Astrocyte of the hippocampus (primary cell): ENCODE results near the gene GUF1.
A peak's percentile ranks its signal among the peaks of the same experiment; 100 is the strongest.

Source experiments
- DNase-seq: peaks from one replicate; pipeline ENCODE4 v3.0.0; 2011; ENCODE audit warnings: low read depth, low spot score

Gene GUF1, protein sequence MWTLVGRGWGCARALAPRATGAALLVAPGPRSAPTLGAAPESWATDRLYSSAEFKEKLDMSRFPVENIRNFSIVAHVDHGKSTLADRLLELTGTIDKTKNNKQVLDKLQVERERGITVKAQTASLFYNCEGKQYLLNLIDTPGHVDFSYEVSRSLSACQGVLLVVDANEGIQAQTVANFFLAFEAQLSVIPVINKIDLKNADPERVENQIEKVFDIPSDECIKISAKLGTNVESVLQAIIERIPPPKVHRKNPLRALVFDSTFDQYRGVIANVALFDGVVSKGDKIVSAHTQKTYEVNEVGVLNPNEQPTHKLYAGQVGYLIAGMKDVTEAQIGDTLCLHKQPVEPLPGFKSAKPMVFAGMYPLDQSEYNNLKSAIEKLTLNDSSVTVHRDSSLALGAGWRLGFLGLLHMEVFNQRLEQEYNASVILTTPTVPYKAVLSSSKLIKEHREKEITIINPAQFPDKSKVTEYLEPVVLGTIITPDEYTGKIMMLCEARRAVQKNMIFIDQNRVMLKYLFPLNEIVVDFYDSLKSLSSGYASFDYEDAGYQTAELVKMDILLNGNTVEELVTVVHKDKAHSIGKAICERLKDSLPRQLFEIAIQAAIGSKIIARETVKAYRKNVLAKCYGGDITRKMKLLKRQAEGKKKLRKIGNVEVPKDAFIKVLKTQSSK

GRCh38 chr4:44678094-44679041 lies at the start of gene GUF1:
GUF1 (plus strand) TSS chr4:44678420; CDS start chr4:44678623, 203 bp downstream.
- DNase-seq = peak; percentile 97

DNA sequence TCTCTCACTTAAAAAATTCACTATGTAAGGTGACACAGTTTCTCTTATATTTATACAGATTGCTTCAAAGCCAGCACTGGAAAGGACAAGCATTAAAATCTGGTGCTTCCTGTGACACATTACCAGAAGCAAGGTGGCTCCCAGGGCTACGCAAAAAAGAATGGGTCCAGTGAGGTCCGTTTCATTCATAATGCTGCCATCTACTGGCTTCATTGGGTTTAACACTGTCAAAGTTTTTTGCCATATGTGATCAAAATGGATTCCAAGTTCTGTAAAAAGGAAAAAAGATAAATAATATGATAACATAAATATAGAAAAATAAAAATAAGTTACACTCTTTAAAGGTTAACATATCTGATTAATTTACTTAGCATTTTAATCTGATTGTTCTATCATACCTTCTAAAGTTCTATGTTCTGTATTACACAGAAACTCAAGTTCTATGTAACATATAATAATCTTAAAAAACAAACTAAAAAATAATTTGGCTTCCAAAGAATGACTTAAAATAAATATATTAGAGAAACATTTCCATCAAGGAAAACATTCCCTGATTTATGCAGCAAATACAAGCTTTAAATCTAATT lies 48.8 kb upstream of the GUF1 start:
- DNase-seq = peak; percentile 71

- no peak for DNase-seq
Measured at GRCh38 chr4:44632089-44632488, 46.1 kb upstream of the GUF1 start.

DNA sequence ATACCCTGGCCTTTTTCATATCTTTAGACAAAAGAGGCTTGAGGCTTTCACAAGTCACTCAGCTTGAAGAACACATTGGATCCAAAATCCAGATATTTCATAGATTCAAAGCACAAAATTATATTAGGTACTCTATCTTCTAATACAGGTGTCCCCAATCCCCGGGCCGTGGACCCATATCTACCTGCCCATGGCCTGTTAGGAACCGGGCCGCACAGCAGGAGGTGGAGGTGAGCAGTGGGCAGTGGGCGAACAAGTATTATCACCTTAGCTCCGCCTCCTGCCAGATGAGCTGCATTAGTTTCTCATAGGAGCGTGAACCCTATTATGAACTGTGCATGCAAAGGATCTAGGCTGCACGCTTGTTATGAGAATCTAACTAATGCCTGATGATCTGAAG lies 45.5 kb upstream of the GUF1 start:
- DNase-seq = no peak

DNA sequence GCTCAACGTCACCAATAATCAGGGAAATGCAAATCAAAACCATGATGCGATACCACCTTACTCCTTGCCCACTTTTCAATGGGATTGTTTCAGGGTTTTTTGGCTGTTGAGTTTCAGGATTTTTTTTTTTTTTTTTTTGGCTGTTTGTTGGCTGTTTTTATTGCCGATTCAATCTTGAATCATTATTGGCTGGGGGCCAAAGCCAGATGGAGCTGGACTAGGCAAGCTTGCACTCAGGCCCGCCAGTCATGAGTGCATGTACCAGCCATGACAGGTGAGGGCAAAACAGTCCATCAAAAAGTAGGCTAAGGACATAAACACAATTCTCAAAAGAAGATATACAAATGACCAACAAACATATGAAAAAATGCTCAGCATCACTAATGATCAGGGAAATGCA lies 40.1 kb upstream of the GUF1 start:
- no peak for DNase-seq

DNA sequence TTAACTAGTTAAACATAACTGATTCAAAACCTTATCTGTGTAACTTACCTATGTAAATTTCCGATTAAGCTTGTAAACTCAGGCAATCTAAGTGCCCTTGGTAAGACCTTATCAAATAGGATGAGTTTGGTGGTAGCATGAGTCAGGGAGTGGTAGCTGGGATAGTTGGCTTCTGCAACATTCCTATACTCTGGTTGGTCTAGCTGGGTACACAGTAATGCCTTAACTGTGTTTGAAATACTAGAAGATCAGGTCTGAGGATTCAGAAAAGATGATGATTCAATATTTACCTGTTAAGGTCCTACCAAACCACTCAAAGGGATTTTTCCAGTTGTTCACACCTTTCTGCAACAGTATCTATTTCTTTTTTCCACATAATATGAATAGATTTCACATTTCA lies 32.1 kb upstream of the GUF1 start:
- DNase-seq = no peak

GRCh38 chr4:44651425-44651824 lies 26.8 kb upstream of the GUF1 start, which contains the start of gene YIPF7:
YIPF7 (minus strand) TSS chr4:44651625; CDS start chr4:44650100, 1,525 bp downstream.
- DNase-seq = no peak

DNA sequence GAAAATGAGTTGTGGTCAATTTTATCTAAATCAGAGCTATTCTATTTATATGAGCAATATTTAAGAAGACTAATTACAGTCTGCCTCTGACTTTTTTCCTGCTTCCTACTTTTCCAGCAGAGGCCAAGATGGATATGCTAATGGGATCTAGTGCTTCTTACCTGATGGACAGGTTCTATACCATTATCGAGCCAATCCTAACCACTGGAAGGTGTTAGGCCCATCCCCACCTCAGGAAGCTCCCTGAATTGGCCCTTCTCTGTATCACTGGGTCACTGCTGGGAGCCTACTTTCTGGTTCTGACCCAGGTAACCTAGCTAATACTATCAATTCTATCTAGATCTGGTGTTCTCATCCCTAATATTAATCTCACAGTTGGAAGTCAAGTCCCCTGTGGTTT lies 26.2 kb upstream of the GUF1 start:
- DNase-seq = no peak

DNA sequence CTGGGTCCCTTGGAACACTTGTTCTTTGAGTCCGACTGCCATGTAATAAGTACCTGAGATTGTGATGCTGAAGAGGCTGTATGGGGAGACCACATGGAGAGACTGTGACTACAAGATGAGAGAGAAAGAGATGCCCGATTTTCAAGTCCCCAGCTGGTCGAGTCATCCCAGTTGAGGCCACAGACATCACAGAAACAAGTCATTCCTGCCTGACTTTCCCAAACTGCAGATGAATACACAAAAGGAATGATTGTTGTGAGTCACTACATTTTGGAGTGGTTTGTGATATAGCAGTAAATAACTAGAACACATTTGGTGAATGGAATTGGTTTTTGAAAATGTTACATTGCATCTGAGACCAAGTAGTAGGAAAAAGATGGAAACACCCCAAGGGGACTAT lies 17.8 kb upstream of the GUF1 start:
- DNase-seq = no peak

DNA sequence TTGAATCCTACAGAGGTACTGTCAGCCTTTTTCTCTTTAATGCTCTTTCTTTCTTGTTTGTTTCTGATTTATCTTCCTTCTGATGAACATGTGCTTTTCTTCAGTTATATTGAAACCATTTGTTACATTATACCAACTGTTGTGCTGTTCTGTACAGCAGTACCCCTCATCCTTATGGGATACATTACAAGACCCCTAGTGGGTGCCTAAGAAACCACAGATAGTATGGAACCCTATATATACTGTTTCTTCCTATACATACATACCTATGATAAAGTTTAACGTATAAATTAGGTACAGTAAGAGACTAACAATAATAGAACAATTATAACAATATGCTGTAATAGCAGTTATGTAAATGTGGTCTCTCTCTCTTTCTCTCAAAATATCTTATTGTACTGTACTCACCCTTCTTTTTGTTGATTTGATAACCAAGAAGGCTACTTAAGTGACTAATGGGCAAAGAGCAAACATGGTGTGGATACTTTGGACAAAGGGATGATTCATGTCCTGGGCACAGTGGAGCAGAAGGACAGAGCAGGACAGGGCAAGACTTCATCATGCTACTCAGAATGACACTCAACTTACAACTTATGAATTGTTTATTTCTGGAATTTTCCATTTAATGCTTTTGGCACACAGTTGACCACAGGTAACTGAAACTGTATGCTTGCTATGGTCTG lies 16.1 kb upstream of the GUF1 start:
- DNase-seq = no peak

- no peak for DNase-seq
Measured at GRCh38 chr4:44662623-44663005, 15.6 kb upstream of the GUF1 start.

DNA sequence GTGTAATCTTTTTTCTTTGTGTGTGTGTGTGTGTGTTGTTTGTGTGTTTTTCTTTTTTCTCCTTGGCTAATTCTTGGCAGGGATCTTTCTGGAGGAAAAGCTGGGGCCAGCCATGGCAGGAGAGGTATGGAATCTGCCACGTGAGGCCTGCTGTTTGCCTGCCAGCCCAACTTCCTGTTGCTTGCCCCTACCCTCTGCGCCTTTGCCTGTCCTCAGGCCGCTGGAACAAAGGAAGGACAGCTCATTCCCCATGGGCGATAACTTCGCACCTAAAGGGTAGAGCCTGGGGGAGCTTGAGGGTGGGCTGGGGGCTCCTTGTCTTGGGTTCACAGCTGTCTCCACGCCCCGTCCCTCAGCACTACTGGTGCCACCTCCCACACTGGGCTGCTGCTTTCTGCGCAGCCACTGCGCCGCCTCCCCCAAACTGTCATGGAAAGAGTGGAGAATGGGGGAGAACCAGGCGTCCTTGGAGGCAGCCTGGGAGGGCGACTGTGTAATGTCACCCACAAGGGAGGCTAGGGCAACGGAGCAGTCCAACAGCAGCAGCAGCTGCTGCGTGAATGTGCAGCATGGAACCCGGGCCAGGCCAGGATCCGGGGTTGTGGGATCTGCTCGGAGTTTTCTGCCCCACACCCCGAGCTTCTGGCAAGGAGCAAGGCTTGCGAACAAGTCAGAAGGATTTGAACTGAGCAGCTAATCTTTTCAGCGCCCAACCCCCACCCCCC lies 14.5 kb upstream of the GUF1 start:
- DNase-seq = no peak

DNA sequence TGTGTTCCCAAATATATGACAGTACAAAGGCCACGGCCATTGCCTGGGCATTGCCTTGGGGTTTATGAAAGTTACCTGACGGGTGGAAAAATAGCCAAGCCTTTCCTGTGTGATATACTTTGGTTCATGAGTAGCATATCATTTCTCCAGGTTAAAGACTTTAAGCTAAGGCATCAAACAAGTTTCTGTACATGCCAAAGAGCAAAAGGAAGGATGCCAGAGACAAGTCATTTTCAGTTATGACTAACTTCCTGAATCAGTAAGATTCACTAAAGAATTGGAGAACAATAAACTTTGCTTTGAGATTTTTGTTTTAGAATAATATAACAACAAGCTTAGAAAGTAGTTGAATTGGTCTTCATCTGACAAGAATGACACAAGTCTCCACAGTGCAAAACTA lies 9.7 kb upstream of the GUF1 start:
- DNase-seq = no peak

GRCh38 chr4:44670506-44671199 lies 7.6 kb upstream of the GUF1 start:
- DNase-seq = no peak

GRCh38 chr4:44671636-44672035 lies 6.6 kb upstream of the GUF1 start:
- DNase-seq = no peak

GRCh38 chr4:44674471-44674870 lies 3.7 kb upstream of the GUF1 start:
- no peak for DNase-seq

DNA sequence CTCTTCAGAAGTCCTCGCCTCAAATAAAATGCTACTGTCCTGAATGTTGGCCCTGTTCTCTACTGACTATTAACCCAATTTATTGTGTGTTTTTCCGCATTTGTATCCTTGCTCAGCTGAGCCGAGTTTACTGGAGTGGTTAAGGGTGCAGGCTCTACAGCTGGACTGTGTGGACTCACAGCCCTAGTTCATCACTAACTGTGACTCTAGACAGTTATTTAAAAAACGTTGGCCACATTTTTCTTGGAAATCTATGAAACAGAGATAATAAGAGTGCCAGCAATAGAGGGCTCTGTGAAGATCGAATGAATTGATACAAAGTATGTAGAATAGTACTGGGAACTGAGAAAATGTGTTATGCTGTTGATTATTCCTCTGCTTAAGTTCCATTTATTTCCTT lies 2.9 kb upstream of the GUF1 start:
- DNase-seq = no peak

DNA sequence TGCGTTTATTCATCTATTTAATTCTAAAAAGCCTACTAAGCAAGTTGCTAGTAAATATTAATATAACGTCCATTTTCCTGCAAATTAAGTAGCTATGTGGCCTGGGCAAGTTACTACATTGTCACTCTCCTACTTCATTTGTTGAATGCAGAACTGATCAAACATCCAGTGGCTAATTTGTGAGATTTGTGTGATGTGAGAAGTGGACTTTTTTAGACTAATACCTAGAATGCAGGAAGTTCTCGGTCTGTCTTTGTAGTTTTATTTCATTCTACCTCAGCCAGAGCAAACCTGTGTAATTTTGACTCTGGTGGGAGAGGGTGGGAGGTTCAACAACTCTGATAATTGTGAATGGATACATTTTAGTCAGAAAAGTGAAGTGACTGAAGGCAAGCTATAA lies 840 bp downstream of the GUF1 start:
- DNase-seq = no peak

GRCh38 chr4:44684648-44685047 lies 6.4 kb downstream of the GUF1 start:
- no peak for DNase-seq

DNA sequence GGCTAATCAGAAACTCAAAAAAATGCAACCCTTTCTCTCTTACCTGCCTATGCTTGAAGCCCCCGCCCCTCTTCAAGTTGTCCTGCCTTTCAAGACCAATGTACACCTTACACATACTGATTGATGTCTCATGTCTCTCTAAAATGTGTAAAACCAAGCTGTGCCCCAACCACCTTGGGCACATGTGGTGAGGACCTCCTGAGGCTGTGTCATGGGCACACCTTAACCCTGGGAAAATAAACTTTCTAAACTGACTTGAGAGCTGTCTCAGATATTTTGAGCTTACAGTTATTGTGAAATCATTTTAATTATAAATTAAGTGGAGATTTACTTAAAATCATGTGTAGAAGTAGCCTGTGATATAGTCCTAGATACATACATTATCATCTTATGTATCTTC lies 22.2 kb downstream of the GUF1 start:
- DNase-seq = no peak
